AG09309 (cell line): Measurements from ENCODE around the gene CEP170B.

Experiments
- DNase-seq: peaks from one replicate; pipeline ENCODE4 v3.0.0-alpha.2; 2010; ENCODE audit warnings: low read depth
- H3K4me3 ChIP-seq: 2 replicates; pipeline ENCODE4 v1.5.1; 2011; ENCODE audit warnings: mild to moderate bottlenecking, low read depth, low read length, moderate library complexity; ENCODE audit not compliant: control insufficient read depth
- CTCF ChIP-seq: IDR thresholded peaks from 2 replicates; pipeline ENCODE4 v1.5.1; 2011; ENCODE audit warnings: mild to moderate bottlenecking, low read depth, low read length, inconsistent platforms; ENCODE audit not compliant: insufficient read depth, control insufficient read depth; ENCODE audit errors: missing control alignments

The CEP170B gene

DNA sequence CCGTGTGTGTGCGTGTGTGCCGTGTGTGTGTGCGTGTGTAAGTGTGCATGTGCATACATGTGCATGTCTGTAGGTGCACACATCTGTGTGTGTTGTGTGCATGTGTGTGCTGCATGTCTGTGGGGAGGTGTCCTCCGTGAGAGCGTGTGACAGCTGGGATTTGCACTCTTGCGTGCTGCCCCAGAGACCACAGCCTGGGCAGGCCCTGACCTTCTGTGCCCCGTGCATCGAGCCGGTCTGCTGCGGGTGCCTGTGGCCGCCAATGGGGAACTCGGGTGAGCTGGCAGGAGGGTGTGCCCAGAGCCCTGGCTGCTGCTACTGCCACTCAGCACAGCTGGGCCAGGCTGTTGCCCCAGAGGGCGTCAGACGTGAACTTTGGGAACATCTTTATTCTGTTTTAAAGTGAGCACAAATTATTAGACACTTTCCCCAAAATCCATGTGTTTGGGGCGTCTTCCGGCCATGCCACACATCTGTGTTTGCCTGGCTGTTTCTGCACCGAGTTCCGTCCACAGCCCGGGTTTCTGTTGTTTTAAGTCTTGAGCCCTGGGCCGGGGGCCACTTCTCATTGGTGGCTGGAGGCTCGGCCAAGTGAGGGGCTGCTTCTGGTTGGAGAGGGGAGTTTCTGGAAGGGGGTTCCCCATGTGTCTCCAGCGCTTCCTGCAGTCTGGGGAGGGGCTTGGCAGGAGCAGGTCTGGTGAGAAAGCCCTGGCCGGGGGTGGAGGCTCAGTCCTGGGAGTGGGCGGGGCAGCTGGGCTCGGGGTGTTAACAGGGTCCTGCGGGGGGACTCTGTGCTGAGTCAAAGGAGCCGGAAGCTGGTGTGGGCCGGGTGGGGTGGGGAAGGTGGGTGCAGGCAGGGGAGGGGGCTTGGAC is 7.6 kb downstream of the CEP170B start:
- TF ChIP-seq CTCF: no peak
- H3K4me3 ChIP-seq: no peak overlapping the region
- no peak for DNase-seq

DNA sequence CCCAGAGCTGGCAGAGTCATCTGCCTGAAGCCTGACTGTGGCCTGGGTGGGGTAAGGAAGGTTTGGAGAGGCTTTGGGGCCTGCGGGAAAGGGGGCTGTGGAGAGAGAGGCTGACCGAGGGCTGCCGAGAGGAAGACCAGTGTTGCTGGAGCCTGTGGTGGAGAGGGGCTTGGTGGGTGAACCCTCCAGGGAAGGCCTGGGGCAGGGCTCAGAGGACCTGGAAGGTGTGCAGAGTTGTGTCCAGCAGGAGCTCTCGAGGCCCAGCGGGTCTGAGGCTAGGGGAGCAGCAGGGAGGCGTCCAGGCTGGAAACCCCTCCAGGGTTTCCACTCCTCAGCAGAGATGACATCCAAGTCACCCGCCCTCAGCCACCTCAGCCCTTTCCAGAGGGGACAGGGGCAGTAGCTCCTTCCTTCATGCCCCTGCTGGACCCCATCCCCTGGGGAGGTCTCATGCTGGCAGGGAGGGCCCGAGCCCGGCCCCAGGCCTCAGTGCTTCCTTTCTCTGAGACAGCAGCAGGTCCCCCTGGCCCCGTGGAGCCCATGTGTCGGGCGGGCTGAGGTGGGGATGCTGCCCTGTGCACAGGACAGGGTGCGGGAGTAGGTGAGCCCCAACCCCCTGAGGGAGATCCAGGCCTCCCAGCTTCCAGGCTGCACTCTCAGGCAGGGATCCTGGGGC is 8.4 kb downstream of the CEP170B start:
- no peak for TF ChIP-seq CTCF

GRCh38 chr14:104874110-104874531 is 9.1 kb downstream of the CEP170B start:
- no peak for TF ChIP-seq CTCF
- no peak for DNase-seq
- no peak overlapping the region for H3K4me3 ChIP-seq

More for the DNA sequence above, 8.4 kb downstream of the CEP170B start:
- H3K4me3 ChIP-seq: no peak overlapping the region
- no peak for DNase-seq

- no peak overlapping the region for H3K4me3 ChIP-seq
- no peak for TF ChIP-seq CTCF
- no peak for DNase-seq
Observed at GRCh38 chr14:104874571-104875411, 9.7 kb downstream of the CEP170B start.

- no peak for DNase-seq
- no peak for TF ChIP-seq CTCF
Observed at GRCh38 chr14:104875412-104875751, 10.3 kb downstream of the CEP170B start.

DNA sequence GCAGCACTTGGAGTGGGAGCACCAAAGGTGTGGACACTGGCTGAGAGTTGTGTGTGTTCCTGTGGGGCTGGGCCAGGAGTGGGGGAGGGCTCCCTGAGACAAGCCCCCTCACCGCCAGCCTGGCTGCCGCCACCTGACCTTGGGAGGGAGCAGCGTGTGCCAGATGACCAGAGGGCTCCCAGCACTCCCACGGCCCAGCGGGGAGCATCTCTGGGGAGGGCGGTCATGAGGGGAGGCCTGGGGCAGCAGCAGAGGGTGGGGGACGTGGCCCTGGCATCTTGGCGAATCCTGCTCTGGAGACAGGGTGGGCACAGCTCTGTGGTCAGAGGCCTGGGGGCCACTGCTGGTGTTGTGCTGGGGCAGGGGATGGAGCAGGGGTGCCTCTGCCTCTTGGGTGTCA is 10.7 kb downstream of the CEP170B start:
- no peak for DNase-seq
- no peak for TF ChIP-seq CTCF
- H3K4me3 ChIP-seq: no peak overlapping the region

More at GRCh38 chr14:104875412-104875751, 10.3 kb downstream of the CEP170B start:
- no peak overlapping the region for H3K4me3 ChIP-seq
